GM23248 (cell line): ENCODE measurements around the gene MNT.

Source experiments
- EZH2 ChIP-seq: fragments of 200-600 bp; sonication (generic); IDR thresholded peaks from 2 replicates; pipeline ENCODE4 v1.6.1; 2018; ENCODE audit warnings: antibody characterized with exemption, mild to moderate bottlenecking; ENCODE audit not compliant: insufficient read depth, poor library complexity, severe bottlenecking
- EZH2phosphoT487 ChIP-seq: fragments of 200-600 bp; sonication (generic); IDR thresholded peaks from 2 replicates; pipeline ENCODE4 v1.6.1; 2018; ENCODE audit warnings: antibody characterized with exemption, moderate library complexity, mild to moderate bottlenecking, low read depth; ENCODE audit not compliant: insufficient read depth

GRCh38 chr17:2371183-2372130, 29.4 kb downstream of the MNT start:
- no peak for TF ChIP-seq EZH2
- TF ChIP-seq EZH2phosphoT487: no peak
